Gastroesophageal sphincter (tissue), 4 donors: ENCODE data around the gene RNF182. TPM values are rescaled to one million over a fixed set of nuclear protein-coding genes. Genes with fewer than 3 reads are reported as not detected.
"Not testable (repeated sequence)": the region's sequence is repeated elsewhere in the genome, so short reads cannot be mapped to it uniquely, and the experiment has no call there.

Experiments
- ATAC-seq: fragments of 150-250 bp; one replicate; pipeline ENCODE4 v1.9.1; 2016; ENCODE audit warnings: mild to moderate bottlenecking, moderate library complexity
- H3K27ac ChIP-seq, 4 donors: fragments of 200-600 bp; sonication (generic) in 3 of 4; 1 replicate in 3 of 4; 2 replicates in 1 of 4; pipeline ENCODE4 v1.5.1; 2016 to 2019
- H3K27me3 ChIP-seq: fragments of 200-600 bp; sonication (generic); one replicate; pipeline ENCODE4 v1.5.1; 2019
- H3K36me3 ChIP-seq, 2 donors: fragments of 200-600 bp; sonication (generic); one replicate each; pipeline ENCODE4 v1.5.1; 2019; ENCODE audit warnings: control low read depth in 1 of 2
- H3K4me1 ChIP-seq, 3 donors: fragments of 200-600 bp; sonication (generic); 1 replicate in 2 of 3; 2 replicates in 1 of 3; pipeline ENCODE4 v1.5.1; 2016 to 2019; ENCODE audit warnings: control low read depth in 2 of 3
- H3K4me3 ChIP-seq, 2 donors: fragments of 200-600 bp; sonication (generic); one replicate each; pipeline ENCODE4 v1.5.1; 2019; ENCODE audit warnings: mild to moderate bottlenecking in 1 of 2, moderate library complexity in 1 of 2
- H3K9me3 ChIP-seq, 3 donors: fragments of 200-600 bp; sonication (generic); one replicate each; pipeline ENCODE4 v1.5.1; 2017 to 2019; ENCODE audit warnings: control low read depth in 2 of 3
- CTCF ChIP-seq, 4 experiments: fragments of 200-600 bp in 2 of 4; fragments of 450-650 bp in 2 of 4; sonication (generic) in 1 of 4; IDR thresholded peaks; one replicate each; pipeline ENCODE4 v1.5.1; 2017 to 2019; ENCODE audit warnings: antibody characterized with exemption in 4 of 4, mild to moderate bottlenecking in 2 of 4, moderate library complexity in 2 of 4
- EP300 ChIP-seq: sonication (generic); formaldehyde crosslinking; IDR thresholded peaks from one replicate; pipeline ENCODE4 v1.6.1; 2017; ENCODE audit warnings: antibody characterized with exemption, mild to moderate bottlenecking
- POLR2A ChIP-seq, 2 donors: fragments of 450-650 bp; IDR thresholded peaks; one replicate each; pipeline ENCODE4 v1.6.1; 2017; ENCODE audit warnings: antibody characterized with exemption in 2 of 2, mild to moderate bottlenecking in 2 of 2, moderate library complexity in 1 of 2
- POLR2AphosphoS5 ChIP-seq: sonication (generic); formaldehyde crosslinking; IDR thresholded peaks from one replicate; pipeline ENCODE4 v1.6.1; 2017; ENCODE audit warnings: antibody characterized with exemption
- WGBS, 2 donors: methylation state at CpG; one replicate each; pipeline ENCODE4 v1.1.5; 2018; ENCODE audit warnings: low coverage in 1 of 2; 5-methylcytosine and 5-hydroxymethylcytosine counted together
- total RNA-seq, 4 donors: library from RNA; depleted of rRNA; stranded (reverse); fragments of >200 nt; gene quantifications; one replicate each; pipeline ENCODE4 v1.1.0, GENCODE V29; 2016

RNF182 gene
- total RNA-seq, 4 donors from 2014 or later = 0.16 to 1.3 (median 0.27) TPM; not detected in 1

DNA sequence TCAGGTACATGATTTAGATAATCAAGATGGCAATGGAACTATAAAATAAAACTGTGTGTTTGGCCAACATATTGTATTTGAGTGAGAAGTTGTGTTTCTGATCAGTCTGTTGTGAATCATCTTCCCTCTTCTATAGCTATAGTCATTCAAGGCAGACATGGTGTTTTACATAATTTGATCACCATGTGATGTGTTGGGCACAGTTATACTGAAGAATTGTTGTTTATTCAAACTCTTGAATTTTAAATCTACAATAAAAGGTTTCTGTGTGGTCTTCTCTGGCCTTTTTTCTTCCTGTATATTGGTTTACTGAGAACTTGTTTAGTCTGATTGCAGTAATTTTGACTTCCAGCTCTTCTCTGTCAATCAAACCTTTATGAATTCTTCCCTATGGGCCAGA, 4.4 kb downstream of the RNF182 start:
- H3K9me3 ChIP-seq = peaks cover 0 to 3% (median 0%) of the 10 kb centered on the region in 3 donors
- no peaks in the 10 kb centered on the region for H3K36me3 ChIP-seq
- H3K4me1 ChIP-seq = peaks cover 0 to 15% (median 0%) of the 10 kb centered on the region in 3 donors
- peaks cover 83% of the 10 kb centered on the region for H3K27me3 ChIP-seq
- no peak overlapping the region for H3K27ac ChIP-seq
- no peak for ATAC-seq
- no peak overlapping the region for H3K4me3 ChIP-seq
- no peak for TF ChIP-seq POLR2A (IDR thresholded peaks at IDR 0.05)
- TF ChIP-seq EP300 = no peak
- TF ChIP-seq CTCF (IDR thresholded peaks at IDR 0.05) = no peak
- TF ChIP-seq POLR2AphosphoS5 = no peak

DNA sequence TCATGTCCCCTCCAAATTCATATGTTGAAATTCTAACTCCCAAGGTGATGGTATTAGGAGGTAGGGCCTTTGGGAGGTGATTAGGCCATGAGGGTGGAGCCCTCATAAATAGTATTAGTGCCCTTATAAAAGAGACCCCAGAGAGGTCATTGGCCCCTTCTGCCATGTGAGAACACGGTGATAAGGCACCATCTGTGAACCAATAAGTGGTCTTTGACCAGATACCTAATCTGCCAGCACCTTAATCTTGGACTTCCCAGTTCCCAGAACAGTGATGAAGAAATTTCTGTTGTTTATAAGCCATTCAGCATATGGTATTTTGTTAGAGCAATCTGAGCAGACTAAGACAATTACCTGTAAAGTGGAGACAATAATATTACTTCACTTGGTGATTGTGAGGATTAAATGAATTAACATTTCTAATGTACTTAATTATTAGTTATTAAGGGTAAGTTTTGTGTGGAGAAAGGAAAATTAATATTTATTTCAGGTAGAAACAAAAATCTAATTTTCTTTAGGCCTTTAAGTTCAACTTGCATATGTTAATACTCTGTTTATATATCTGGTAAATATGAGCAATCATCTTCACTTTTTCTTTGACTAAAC, 7.1 kb downstream of the RNF182 start:
- no peaks in the 10 kb centered on the region for H3K4me1 ChIP-seq
- no peaks in the 10 kb centered on the region for H3K36me3 ChIP-seq
- H3K4me3 ChIP-seq = no peak overlapping the region
- WGBS, 2 donors = 88% methylated on average over 1 of the region's 1 CpG; no CpG with 5 or more reads in 1 of the 2 donors
- no peak overlapping the region for H3K27ac ChIP-seq
- ATAC-seq = no peak
- peaks cover 0 to 3% (median 0%) of the 10 kb centered on the region in 3 donors for H3K9me3 ChIP-seq
- TF ChIP-seq POLR2A (IDR thresholded peaks at IDR 0.05) (no peak), POLR2AphosphoS5 (no peak), EP300 (no peak), CTCF (IDR thresholded peaks at IDR 0.05) (no peak)
- H3K27me3 ChIP-seq = peaks cover 56% of the 10 kb centered on the region

- no peaks in the 10 kb centered on the region for H3K4me1 ChIP-seq
- 100% methylated on average over 1 of the region's 1 CpG for WGBS, 2 donors
- TF ChIP-seq POLR2A (IDR thresholded peaks at IDR 0.05) (no peak), POLR2AphosphoS5 (no peak), CTCF (IDR thresholded peaks at IDR 0.05) (no peak), EP300 (no peak)
- no peak overlapping the region for H3K4me3 ChIP-seq
- peaks cover 0 to 3% (median 0%) of the 10 kb centered on the region in 3 donors for H3K9me3 ChIP-seq
- no peaks in the 10 kb centered on the region for H3K36me3 ChIP-seq
- ATAC-seq = no peak
- H3K27ac ChIP-seq = no peak overlapping the region
- peaks cover 47% of the 10 kb centered on the region for H3K27me3 ChIP-seq
Observed at GRCh38 chr6:13932785-13933184, 8.0 kb downstream of the RNF182 start.

- H3K27me3 ChIP-seq = peaks cover 28% of the 10 kb centered on the region
- peaks cover 0 to 3% (median 0%) of the 10 kb centered on the region in 3 donors for H3K9me3 ChIP-seq
- 100% methylated on average over 2 of the region's 2 CpGs for WGBS, 2 donors
- H3K36me3 ChIP-seq = no peaks in the 10 kb centered on the region
- ATAC-seq = no peak
- no peak for TF ChIP-seq POLR2AphosphoS5
- no peaks in the 10 kb centered on the region for H3K4me1 ChIP-seq
- no peak overlapping the region for H3K4me3 ChIP-seq
- H3K27ac ChIP-seq = no peak overlapping the region
Observed at GRCh38 chr6:13934721-13935120, 10.0 kb downstream of the RNF182 start.

GRCh38 chr6:13935190-13935880, 10.6 kb downstream of the RNF182 start:
- no peak for TF ChIP-seq POLR2A (IDR thresholded peaks at IDR 0.05)
- TF ChIP-seq EP300 = no peak
- TF ChIP-seq POLR2AphosphoS5 = no peak
- no peak for TF ChIP-seq CTCF (IDR thresholded peaks at IDR 0.05)
- Histone ChIP-seq H3K4me3 (no peak overlapping the region), H3K9me3 (peaks cover 0 to 3% (median 0%) of the 10 kb centered on the region in 3 donors), H3K27me3 (peaks cover 21% of the 10 kb centered on the region), H3K36me3 (no peaks in the 10 kb centered on the region), H3K4me1 (no peaks in the 10 kb centered on the region), H3K27ac (no peak overlapping the region)
- no peak for ATAC-seq
- WGBS, 2 donors = 89% methylated on average over 3 of the region's 3 CpGs

- ATAC-seq = not testable (repeated sequence)
- 81 to 89% methylated on average over 3 of the region's 3 CpGs for WGBS, 2 donors
Observed at GRCh38 chr6:13935881-13936261, 11.1 kb downstream of the RNF182 start.

More at GRCh38 chr6:13935881-13936261, 11.1 kb downstream of the RNF182 start:
- H3K9me3 ChIP-seq, H3K27ac ChIP-seq, H3K4me1 ChIP-seq, H3K36me3 ChIP-seq, H3K4me3 ChIP-seq: not testable (repeated sequence)
- H3K27me3 ChIP-seq = peaks cover 16% of the 10 kb centered on the region
